ENCODE data around the gene GPR153.

DNA sequence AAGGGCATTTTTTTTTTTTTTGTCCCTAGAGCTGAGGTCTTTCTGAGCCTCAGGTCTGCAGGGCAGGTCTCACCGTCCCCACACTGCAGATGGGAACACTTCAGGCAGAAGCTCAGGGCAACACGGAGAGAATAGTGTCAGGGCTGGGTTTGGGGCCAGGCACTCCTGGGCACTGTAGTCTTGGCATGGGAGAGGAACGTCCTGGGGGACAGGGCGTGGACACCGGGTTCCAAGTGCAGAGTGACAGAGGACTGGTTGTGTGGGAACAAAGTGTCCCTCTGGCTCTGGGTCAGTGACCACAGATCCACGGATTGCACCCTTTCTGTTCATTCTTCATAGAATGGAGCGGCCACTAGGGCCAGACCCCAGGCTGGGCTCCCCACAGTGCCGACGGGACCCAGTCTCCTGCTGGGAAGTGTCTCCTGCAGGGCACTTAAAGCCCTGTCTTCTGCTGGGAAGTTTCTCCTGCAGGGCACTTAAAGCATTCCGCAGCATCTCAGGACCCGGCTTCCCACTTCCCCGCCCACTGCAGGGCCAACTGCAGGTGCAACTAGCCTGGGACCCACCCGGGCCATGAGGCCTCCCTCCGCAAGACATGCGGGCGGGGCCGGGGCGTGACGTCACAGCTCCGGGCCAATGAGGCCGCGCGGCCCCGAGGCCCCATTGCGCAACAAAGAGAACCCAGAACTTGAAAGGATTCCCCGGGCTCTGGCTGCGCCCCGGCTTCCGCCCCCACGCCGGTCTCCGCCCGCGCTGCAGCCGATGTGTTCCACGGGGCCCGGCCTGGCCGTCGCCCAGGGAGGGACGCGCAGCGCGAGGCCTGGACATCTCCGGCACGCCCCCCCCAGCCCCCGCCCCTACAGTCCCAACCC is 1.2 kb downstream of the GPR153 start:
- TF ChIP-seq, protein P1, sequence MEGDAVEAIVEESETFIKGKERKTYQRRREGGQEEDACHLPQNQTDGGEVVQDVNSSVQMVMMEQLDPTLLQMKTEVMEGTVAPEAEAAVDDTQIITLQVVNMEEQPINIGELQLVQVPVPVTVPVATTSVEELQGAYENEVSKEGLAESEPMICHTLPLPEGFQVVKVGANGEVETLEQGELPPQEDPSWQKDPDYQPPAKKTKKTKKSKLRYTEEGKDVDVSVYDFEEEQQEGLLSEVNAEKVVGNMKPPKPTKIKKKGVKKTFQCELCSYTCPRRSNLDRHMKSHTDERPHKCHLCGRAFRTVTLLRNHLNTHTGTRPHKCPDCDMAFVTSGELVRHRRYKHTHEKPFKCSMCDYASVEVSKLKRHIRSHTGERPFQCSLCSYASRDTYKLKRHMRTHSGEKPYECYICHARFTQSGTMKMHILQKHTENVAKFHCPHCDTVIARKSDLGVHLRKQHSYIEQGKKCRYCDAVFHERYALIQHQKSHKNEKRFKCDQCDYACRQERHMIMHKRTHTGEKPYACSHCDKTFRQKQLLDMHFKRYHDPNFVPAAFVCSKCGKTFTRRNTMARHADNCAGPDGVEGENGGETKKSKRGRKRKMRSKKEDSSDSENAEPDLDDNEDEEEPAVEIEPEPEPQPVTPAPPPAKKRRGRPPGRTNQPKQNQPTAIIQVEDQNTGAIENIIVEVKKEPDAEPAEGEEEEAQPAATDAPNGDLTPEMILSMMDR (IDR thresholded peaks at IDR 0.05), result no peak
- TF ChIP-seq POLR2AphosphoS5 (IDR thresholded peaks at IDR 0.05), result peak; percentile 62
